GM23338 (cell line): ENCODE data around the gene IL20RB. TPM values are rescaled to one million over a fixed set of nuclear protein-coding genes. Genes with fewer than 3 reads are reported as not detected.

ENCODE experiments used
- ATAC-seq: fragments of 200-7000 bp; cut with Tn5 transposase; 3 replicates; pipeline ENCODE4 v1.9.1; 2020
- DNase-seq: peaks from one replicate; pipeline ENCODE4 v3.0.0-alpha.2; 2015; ENCODE audit warnings: low spot score
- H2AFZ ChIP-seq: fragments of 200-600 bp; sonication (generic); 2 replicates; pipeline ENCODE4 v1.8.0; 2016; ENCODE audit warnings: antibody characterized with exemption, mild to moderate bottlenecking, moderate library complexity
- H3F3A ChIP-seq: fragments of 200-600 bp; sonication (generic); replicated peaks from 2 replicates; pipeline ENCODE4 v1.8.0; 2017; ENCODE audit warnings: antibody characterized with exemption, mixed run types, low read depth
- H3K27ac ChIP-seq: fragments of 200-600 bp; sonication (generic); 2 replicates; pipeline ENCODE4 v1.6.1; 2016; ENCODE audit warnings: low read depth
- H3K27me3 ChIP-seq: fragments of 200-600 bp; sonication (generic); 2 replicates; pipeline ENCODE4 v1.8.0; 2016; ENCODE audit warnings: mild to moderate bottlenecking, mixed run types, moderate library complexity; ENCODE audit not compliant: insufficient read depth
- H3K36me3 ChIP-seq: fragments of 200-600 bp; sonication (generic); 2 replicates; pipeline ENCODE4 v1.8.0; 2016; ENCODE audit warnings: mild to moderate bottlenecking; ENCODE audit not compliant: insufficient read depth
- H3K4me1 ChIP-seq: fragments of 200-600 bp; sonication (generic); 2 replicates; pipeline ENCODE4 v1.8.0; 2016; ENCODE audit warnings: mild to moderate bottlenecking, moderate library complexity; ENCODE audit not compliant: insufficient read depth
- H3K4me2 ChIP-seq: fragments of 200-600 bp; sonication (generic); 2 replicates; pipeline ENCODE4 v1.7.1; 2017; ENCODE audit warnings: mixed run types
- H3K4me3 ChIP-seq: fragments of 200-600 bp; sonication (generic); 2 replicates; pipeline ENCODE4 v1.6.1; 2016; ENCODE audit warnings: mixed run types
- H3K79me2 ChIP-seq: fragments of 200-600 bp; sonication (generic); replicated peaks from 2 replicates; pipeline ENCODE4 v1.8.0; 2017; ENCODE audit warnings: mild to moderate bottlenecking; ENCODE audit not compliant: insufficient read depth
- H3K9me2 ChIP-seq: fragments of 200-600 bp; sonication (generic); 2 replicates; pipeline ENCODE4 v1.8.0; 2017; ENCODE audit not compliant: insufficient read depth
- H4K20me1 ChIP-seq: fragments of 200-600 bp; sonication (generic); replicated peaks from 2 replicates; pipeline ENCODE4 v1.8.0; 2017; ENCODE audit warnings: mild to moderate bottlenecking; ENCODE audit not compliant: insufficient read depth
- H3K27ac Mint-ChIP-seq: 2 replicates; pipeline ENCODE4 v1.8.0; 2020; ENCODE audit warnings: inconsistent platforms, mild to moderate bottlenecking, moderate library complexity, mixed read lengths
- H3K27me3 Mint-ChIP-seq: 3 replicates; pipeline ENCODE4 v1.8.0; 2022; ENCODE audit warnings: low read depth, mild to moderate bottlenecking, moderate library complexity, mixed read lengths, inconsistent platforms; ENCODE audit not compliant: insufficient read depth, poor library complexity
- H3K36me3 Mint-ChIP-seq: 3 replicates; pipeline ENCODE4 v1.8.0; 2021; ENCODE audit warnings: low read depth, mild to moderate bottlenecking, inconsistent platforms, moderate library complexity, mixed read lengths
- H3K4me1 Mint-ChIP-seq: 3 replicates; pipeline ENCODE4 v1.8.0; 2020; ENCODE audit warnings: mild to moderate bottlenecking, inconsistent platforms, mixed read lengths
- H3K4me3 Mint-ChIP-seq: 3 replicates; pipeline ENCODE4 v1.8.0; 2021; ENCODE audit warnings: moderate library complexity, mild to moderate bottlenecking, inconsistent platforms, mixed read lengths
- H3K9me3 Mint-ChIP-seq: 3 replicates; pipeline ENCODE4 v1.8.0; 2020; ENCODE audit warnings: moderate library complexity, mild to moderate bottlenecking, inconsistent platforms, mixed read lengths
- EZH2phosphoT487 ChIP-seq: fragments of 200-600 bp; sonication (generic); IDR thresholded peaks from one replicate; pipeline ENCODE4 v1.8.1; 2018; ENCODE audit warnings: antibody characterized with exemption; ENCODE audit not compliant: unreplicated experiment
- JUNB ChIP-seq: IDR thresholded peaks from one replicate; pipeline ENCODE4 v1.6.1; 2016; ENCODE audit warnings: antibody characterized with exemption; ENCODE audit not compliant: unreplicated experiment
- NANOG ChIP-seq: IDR thresholded peaks from 2 replicates; pipeline ENCODE4 v1.6.1; 2016; ENCODE audit warnings: antibody characterized with exemption, borderline replicate concordance
- POLR2AphosphoS5 ChIP-seq: IDR thresholded peaks from 2 replicates; pipeline ENCODE4 v1.6.1; 2016; ENCODE audit warnings: antibody characterized with exemption, low read depth
- STAT1 ChIP-seq: IDR thresholded peaks from one replicate; pipeline ENCODE4 v1.6.1; 2016; ENCODE audit warnings: antibody characterized with exemption; ENCODE audit not compliant: unreplicated experiment
- ZNF331 ChIP-seq: fragments of 250-450 bp; sonication (Bioruptor Pico); IDR thresholded peaks from 2 replicates; pipeline ENCODE4 v1.5.0; 2020; ENCODE audit warnings: low read depth, mild to moderate bottlenecking, moderate library complexity
- polyA plus RNA-seq: library from polyadenylated mRNA; unstranded; fragments of >200 nt; fragmentation: Nextera tagmentation; extraction: Ambion mirVana; gene quantifications from 2 replicates; pipeline ENCODE4 v1.2.1, GENCODE V29; 2016
- total RNA-seq: library from RNA; depleted of rRNA; stranded (reverse); fragments of >200 nt; shearing (Covaris generic); gene quantifications from 2 replicates; pipeline ENCODE4 v1.2.3, GENCODE V29; 2014
- TF ChIP-seq, protein P1 (sequence below), 2 experiments: fragments of 200-600 bp in 1 of 2; sonication (generic) in 1 of 2; conservative IDR thresholded peaks; 2 replicates each; pipeline versions ENCODE4 v1.5.1 to v1.6.1; 2016 to 2017; ENCODE audit warnings: antibody characterized with exemption in 2 of 2, low read depth in 2 of 2, mild to moderate bottlenecking in 2 of 2, moderate library complexity in 1 of 2
- TF ChIP-seq, protein P2 (sequence below): IDR thresholded peaks from one replicate; pipeline ENCODE4 v1.6.1; 2018; ENCODE audit warnings: antibody characterized with exemption; ENCODE audit not compliant: unreplicated experiment

IL20RB gene
- total and polyA plus RNA-seq, 2 experiments from 2014 or later: 1.7 to 4.6 TPM

DNA sequence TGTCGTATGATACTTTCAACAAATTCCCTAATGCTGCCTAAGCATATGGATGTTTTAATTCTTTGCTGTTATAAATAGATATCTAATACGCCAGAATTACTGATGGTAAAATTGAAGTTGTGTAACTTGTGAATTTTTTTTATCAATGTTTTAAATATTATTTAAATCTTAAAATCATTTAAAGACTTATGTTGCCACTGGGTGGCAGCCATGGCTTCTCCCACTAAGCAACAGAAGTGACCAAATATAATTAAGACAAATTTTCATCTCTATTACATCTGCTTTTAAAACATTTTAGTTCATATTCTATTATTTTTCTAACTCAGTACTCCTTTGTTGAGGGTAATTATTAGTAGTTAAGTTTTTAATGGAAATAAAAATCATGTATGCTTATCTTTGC, 8.1 kb upstream of the IL20RB start:
- Mint-ChIP-seq H3K4me3 (no peak overlapping the region), H3K36me3 (peaks cover 5% of the 10 kb centered on the region; the same call in 1 of the 3 replicates), H3K9me3 (no peaks in the 10 kb centered on the region), H3K27ac (no peak overlapping the region), H3K4me1 (peaks cover 1% of the 10 kb centered on the region; the same call in 2 of the 3 replicates), H3K27me3 (no peaks in the 10 kb centered on the region)
- H3K27ac ChIP-seq: no peak overlapping the region
- ATAC-seq: no peak
- no peak overlapping the region for H3K4me2 ChIP-seq
- no peak overlapping the region for H2AFZ ChIP-seq
- no peaks in the 10 kb centered on the region for H3F3A ChIP-seq
- no peak for DNase-seq
- no peaks in the 10 kb centered on the region for H4K20me1 ChIP-seq
- TF ChIP-seq STAT1: no peak
- TF ChIP-seq NANOG: no peak
- TF ChIP-seq, protein P1, sequence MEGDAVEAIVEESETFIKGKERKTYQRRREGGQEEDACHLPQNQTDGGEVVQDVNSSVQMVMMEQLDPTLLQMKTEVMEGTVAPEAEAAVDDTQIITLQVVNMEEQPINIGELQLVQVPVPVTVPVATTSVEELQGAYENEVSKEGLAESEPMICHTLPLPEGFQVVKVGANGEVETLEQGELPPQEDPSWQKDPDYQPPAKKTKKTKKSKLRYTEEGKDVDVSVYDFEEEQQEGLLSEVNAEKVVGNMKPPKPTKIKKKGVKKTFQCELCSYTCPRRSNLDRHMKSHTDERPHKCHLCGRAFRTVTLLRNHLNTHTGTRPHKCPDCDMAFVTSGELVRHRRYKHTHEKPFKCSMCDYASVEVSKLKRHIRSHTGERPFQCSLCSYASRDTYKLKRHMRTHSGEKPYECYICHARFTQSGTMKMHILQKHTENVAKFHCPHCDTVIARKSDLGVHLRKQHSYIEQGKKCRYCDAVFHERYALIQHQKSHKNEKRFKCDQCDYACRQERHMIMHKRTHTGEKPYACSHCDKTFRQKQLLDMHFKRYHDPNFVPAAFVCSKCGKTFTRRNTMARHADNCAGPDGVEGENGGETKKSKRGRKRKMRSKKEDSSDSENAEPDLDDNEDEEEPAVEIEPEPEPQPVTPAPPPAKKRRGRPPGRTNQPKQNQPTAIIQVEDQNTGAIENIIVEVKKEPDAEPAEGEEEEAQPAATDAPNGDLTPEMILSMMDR (conservative IDR thresholded peaks at IDR 0.05; ENCODE audit: low read depth in 2 of 2): peak in 1 of 2 experiments; percentile 19; a peak in 2 of 4 replicates
- TF ChIP-seq ZNF331 (CRISPR knock-in tag): no peak
- H3K4me3 ChIP-seq: no peak overlapping the region
- H3K4me1 ChIP-seq: no peaks in the 10 kb centered on the region
- H3K27me3 ChIP-seq: no peaks in the 10 kb centered on the region
- no peaks in the 10 kb centered on the region for H3K36me3 ChIP-seq
- peaks cover 4% of the 10 kb centered on the region; the same call in 1 of the 2 replicates for H3K79me2 ChIP-seq
- H3K9me2 ChIP-seq: no peaks in the 10 kb centered on the region

DNA sequence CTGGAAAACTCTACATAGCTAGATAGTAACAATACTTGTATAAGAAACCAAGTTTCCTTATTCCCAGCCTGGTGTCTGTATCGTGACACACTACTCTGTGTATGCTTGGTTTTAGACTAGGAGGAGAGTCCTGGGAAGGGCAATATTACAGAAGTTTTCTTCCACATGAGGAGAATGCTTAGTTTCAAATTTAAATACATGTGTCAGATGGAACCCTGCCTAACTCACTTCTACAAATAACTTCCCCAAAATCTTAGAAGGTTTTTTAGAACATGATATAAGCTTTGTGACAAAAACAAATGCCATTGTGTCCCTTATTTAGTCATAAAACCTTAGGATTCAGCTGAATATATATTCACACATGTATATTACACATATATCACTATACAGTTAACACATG, 7.2 kb upstream of the IL20RB start:
- Histone ChIP-seq H3K9me2 (no peaks in the 10 kb centered on the region), H3K27ac (no peak overlapping the region), H2AFZ (no peak overlapping the region), H3F3A (no peaks in the 10 kb centered on the region), H3K4me1 (no peaks in the 10 kb centered on the region), H3K36me3 (no peaks in the 10 kb centered on the region), H4K20me1 (no peaks in the 10 kb centered on the region), H3K27me3 (no peaks in the 10 kb centered on the region), H3K4me2 (no peak overlapping the region), H3K4me3 (no peak overlapping the region), H3K79me2 (no peaks in the 10 kb centered on the region)
- ATAC-seq (no peak), DNase-seq (no peak)
- Mint-ChIP-seq H3K9me3 (no peaks in the 10 kb centered on the region), H3K36me3 (peaks cover 2% of the 10 kb centered on the region; the same call in 1 of the 3 replicates), H3K4me3 (no peak overlapping the region), H3K4me1 (peaks cover 10% of the 10 kb centered on the region), H3K27me3 (no peaks in the 10 kb centered on the region), H3K27ac (no peak overlapping the region)
- TF ChIP-seq POLR2AphosphoS5: no peak
- no peak for TF ChIP-seq ZNF331 (CRISPR knock-in tag)
- TF ChIP-seq STAT1: no peak

DNA sequence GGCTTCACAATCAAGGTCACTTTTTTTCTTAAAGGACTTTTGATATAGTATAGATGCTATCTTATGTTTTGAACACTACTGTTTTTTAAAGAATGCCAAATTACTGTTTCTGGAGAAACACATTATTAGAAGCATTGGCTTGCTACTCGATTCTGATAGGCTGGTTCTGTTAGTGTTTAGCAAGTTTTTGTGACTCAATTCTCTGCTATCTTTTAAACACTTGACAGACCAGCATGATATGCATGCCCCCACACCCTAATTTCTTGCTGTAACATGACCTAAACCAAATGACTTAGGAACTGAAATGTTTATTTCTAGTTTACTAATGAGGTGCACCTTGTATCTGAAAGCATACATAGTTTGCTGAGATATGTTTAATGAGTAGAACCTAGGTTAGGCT, 5.5 kb upstream of the IL20RB start:
- Mint-ChIP-seq H3K4me1 (peaks cover 18% of the 10 kb centered on the region), H3K9me3 (no peaks in the 10 kb centered on the region), H3K36me3 (no peaks in the 10 kb centered on the region), H3K4me3 (no peak overlapping the region), H3K27ac (no peak overlapping the region), H3K27me3 (peaks cover 4% of the 10 kb centered on the region)
- Histone ChIP-seq H3K4me1 (no peaks in the 10 kb centered on the region), H3F3A (no peaks in the 10 kb centered on the region), H3K79me2 (no peaks in the 10 kb centered on the region), H3K9me2 (no peaks in the 10 kb centered on the region), H3K4me3 (no peak overlapping the region), H3K27me3 (no peaks in the 10 kb centered on the region), H2AFZ (no peak overlapping the region), H4K20me1 (no peaks in the 10 kb centered on the region), H3K36me3 (no peaks in the 10 kb centered on the region), H3K4me2 (no peak overlapping the region), H3K27ac (no peak overlapping the region)
- DNase-seq (no peak), ATAC-seq (no peak)
- TF ChIP-seq EZH2phosphoT487: no peak
- TF ChIP-seq, protein P2, sequence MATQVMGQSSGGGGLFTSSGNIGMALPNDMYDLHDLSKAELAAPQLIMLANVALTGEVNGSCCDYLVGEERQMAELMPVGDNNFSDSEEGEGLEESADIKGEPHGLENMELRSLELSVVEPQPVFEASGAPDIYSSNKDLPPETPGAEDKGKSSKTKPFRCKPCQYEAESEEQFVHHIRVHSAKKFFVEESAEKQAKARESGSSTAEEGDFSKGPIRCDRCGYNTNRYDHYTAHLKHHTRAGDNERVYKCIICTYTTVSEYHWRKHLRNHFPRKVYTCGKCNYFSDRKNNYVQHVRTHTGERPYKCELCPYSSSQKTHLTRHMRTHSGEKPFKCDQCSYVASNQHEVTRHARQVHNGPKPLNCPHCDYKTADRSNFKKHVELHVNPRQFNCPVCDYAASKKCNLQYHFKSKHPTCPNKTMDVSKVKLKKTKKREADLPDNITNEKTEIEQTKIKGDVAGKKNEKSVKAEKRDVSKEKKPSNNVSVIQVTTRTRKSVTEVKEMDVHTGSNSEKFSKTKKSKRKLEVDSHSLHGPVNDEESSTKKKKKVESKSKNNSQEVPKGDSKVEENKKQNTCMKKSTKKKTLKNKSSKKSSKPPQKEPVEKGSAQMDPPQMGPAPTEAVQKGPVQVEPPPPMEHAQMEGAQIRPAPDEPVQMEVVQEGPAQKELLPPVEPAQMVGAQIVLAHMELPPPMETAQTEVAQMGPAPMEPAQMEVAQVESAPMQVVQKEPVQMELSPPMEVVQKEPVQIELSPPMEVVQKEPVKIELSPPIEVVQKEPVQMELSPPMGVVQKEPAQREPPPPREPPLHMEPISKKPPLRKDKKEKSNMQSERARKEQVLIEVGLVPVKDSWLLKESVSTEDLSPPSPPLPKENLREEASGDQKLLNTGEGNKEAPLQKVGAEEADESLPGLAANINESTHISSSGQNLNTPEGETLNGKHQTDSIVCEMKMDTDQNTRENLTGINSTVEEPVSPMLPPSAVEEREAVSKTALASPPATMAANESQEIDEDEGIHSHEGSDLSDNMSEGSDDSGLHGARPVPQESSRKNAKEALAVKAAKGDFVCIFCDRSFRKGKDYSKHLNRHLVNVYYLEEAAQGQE: no peak
- no peak for TF ChIP-seq JUNB
- no peak for TF ChIP-seq POLR2AphosphoS5
